Pancreas (tissue), 10 donors: ENCODE measurements around the gene CABP2. TPM values are rescaled to one million over a fixed set of nuclear protein-coding genes. Genes with fewer than 3 reads are reported as not detected.

Experiments used
- ATAC-seq, 4 donors: fragments of 200-7000 bp; cut with Tn5 transposase; one replicate each; pipeline versions ENCODE4 v1.8.0 to v1.9.1; 2020; ENCODE audit warnings: mild to moderate bottlenecking in 4 of 4, moderate library complexity in 4 of 4
- DNase-seq, 6 donors: peaks; one replicate each; pipeline ENCODE4 v3.0.0-alpha.2; 2020
- FAIRE-seq: peaks from 2 replicates; lab custom pipeline; 2012; peaks lifted over from hg19 to GRCh38; lab: Jason Lieb, UNC
- H3K27ac ChIP-seq, 4 donors: fragments of 200-600 bp; sonication (generic); 1 replicate in 3 of 4; 2 replicates in 1 of 4; pipeline versions ENCODE4 v1.5.0 to v1.8.0; 2020
- H3K27me3 ChIP-seq, 4 donors: fragments of 200-600 bp; one replicate each; pipeline ENCODE4 v1.8.0; 2021
- H3K36me3 ChIP-seq, 3 donors: fragments of 200-600 bp; sonication (generic) in 1 of 3; one replicate each; pipeline versions ENCODE4 v1.5.0 to v1.8.0; 2020 to 2021
- H3K4me1 ChIP-seq, 3 donors: fragments of 200-600 bp; one replicate each; pipeline ENCODE4 v1.8.0; 2021
- H3K4me3 ChIP-seq, 4 donors: fragments of 200-600 bp; sonication (generic) in 2 of 4; one replicate each; pipeline versions ENCODE4 v1.5.0 to v1.8.0; 2020 to 2021
- H3K9me3 ChIP-seq, 4 donors: fragments of 200-600 bp; one replicate each; pipeline ENCODE4 v1.8.0; 2021
- WGBS, 2 donors: extraction: QIAGEN DNeasy Blood & Tissue Kit; methylation state at CpG; one replicate each; pipeline ENCODE4 v1.1.7; 2013; 5-methylcytosine and 5-hydroxymethylcytosine counted together
- intact Hi-C, 3 donors: fragments of 100-400 bp; cut with DNase I; formaldehyde crosslinking; loops; one replicate each; pipeline versions ENCODE4 v1.11.1 to v1.14.2; 2022
- polyA plus RNA-seq, 2 donors: library from polyadenylated mRNA; stranded (reverse); fragments of 200-250 nt; gene quantifications; one replicate each; pipeline ENCODE4 v1.2.3, GENCODE V29; 2013
- total RNA-seq, 6 donors: library from RNA; stranded (reverse); fragmentation: NEBNext Ultra II Directional in 4 of 6; extraction: Animal tissue kit (Norgen Biotek cat#: 25700) in 4 of 6; gene quantifications; one replicate each; pipeline versions ENCODE4 v1.2.1 to v1.2.4, GENCODE V29; 2021 to 2023
- TF ChIP-seq, protein P1 (sequence below), 4 donors: fragments of 200-600 bp; sonication (generic) in 3 of 4; IDR thresholded peaks; one replicate each; pipeline versions ENCODE4 v1.5.0 to v1.8.0; 2021; ENCODE audit warnings: antibody characterized with exemption in 4 of 4
- donor health status: healthy with polysubstance abuse.
- donor health status: DM: no; HTN: no; CAD: no; lungs with moderate emphysema.
- donor health status: DM: no; HTN: no; CAD: no.
- donor health status: control.
- donor health status: control.
- donor health status: Bipolar disorder and iron deficiency.
- donor health status: DM: yes; HTN: yes; CAD: no.
- donor health status: DM: no; HTN: no; CAD: no.
- donor health status: DM: no; HTN: no; CAD: no.
- donor health status: DM: yes; HTN: yes; CAD: no.

CABP2 gene
- total and polyA plus RNA-seq, 8 donors = not detected

DNA sequence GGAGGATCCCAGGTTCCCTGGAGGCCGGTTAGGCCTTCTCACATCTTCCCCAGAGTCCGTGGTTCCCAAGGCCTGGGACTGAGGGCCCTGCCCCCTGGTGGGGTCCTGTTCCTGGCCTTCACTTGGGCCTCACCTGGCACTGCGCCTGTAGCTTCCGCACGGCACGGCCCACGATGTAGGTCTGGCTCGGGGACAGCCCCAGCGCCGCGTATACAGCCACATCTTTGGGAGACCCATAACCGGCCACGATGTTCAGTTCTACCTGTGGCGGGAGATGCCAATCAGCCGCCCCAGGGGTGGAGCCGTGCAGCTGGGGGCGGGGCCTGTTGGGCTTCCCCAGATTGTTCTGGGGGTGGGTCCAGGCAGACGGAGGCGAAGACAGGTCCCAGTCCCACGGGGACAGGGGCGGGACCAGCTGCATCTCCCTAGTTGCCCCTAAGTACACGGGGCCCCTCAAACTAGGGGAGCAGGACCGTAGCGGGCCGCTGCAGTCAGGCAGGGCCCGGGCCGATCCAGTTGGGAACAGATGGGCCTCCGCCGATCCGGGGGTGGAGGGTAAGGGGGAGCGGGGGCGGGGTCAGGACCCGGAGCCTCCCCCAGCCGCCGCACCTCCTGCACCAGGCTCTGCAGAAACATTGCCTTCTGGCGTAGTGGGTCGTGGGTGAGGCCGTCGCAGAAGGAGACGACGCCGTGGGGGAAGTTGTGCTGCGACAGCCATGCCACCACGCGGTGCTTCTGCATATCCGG lies 30.3 kb downstream of the CABP2 start:
- FAIRE-seq (no peak), DNase-seq (peak in 2 of 6 donors; percentile 47 to 78), ATAC-seq (no peak)
- Histone ChIP-seq H3K27ac (no peak overlapping the region), H3K4me1 (no peaks in the 10 kb centered on the region), H3K36me3 (peaks cover 0 to 12% (median 0%) of the 10 kb centered on the region in 3 donors), H3K27me3 (no peaks in the 10 kb centered on the region), H3K4me3 (no peak overlapping the region), H3K9me3 (no peaks in the 10 kb centered on the region)
- intact Hi-C loops = loop anchor here in 1 of 3 donors (10.0 kb wide), 1 partner anchor 58 kb away; the partner anchor contains the start of gene PTPRCAP
- TF ChIP-seq, protein P1, sequence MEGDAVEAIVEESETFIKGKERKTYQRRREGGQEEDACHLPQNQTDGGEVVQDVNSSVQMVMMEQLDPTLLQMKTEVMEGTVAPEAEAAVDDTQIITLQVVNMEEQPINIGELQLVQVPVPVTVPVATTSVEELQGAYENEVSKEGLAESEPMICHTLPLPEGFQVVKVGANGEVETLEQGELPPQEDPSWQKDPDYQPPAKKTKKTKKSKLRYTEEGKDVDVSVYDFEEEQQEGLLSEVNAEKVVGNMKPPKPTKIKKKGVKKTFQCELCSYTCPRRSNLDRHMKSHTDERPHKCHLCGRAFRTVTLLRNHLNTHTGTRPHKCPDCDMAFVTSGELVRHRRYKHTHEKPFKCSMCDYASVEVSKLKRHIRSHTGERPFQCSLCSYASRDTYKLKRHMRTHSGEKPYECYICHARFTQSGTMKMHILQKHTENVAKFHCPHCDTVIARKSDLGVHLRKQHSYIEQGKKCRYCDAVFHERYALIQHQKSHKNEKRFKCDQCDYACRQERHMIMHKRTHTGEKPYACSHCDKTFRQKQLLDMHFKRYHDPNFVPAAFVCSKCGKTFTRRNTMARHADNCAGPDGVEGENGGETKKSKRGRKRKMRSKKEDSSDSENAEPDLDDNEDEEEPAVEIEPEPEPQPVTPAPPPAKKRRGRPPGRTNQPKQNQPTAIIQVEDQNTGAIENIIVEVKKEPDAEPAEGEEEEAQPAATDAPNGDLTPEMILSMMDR (IDR thresholded peaks at IDR 0.05) = no peak
- 87 to 88% methylated on average over 46 of the region's 46 CpGs for WGBS, 2 donors

DNA sequence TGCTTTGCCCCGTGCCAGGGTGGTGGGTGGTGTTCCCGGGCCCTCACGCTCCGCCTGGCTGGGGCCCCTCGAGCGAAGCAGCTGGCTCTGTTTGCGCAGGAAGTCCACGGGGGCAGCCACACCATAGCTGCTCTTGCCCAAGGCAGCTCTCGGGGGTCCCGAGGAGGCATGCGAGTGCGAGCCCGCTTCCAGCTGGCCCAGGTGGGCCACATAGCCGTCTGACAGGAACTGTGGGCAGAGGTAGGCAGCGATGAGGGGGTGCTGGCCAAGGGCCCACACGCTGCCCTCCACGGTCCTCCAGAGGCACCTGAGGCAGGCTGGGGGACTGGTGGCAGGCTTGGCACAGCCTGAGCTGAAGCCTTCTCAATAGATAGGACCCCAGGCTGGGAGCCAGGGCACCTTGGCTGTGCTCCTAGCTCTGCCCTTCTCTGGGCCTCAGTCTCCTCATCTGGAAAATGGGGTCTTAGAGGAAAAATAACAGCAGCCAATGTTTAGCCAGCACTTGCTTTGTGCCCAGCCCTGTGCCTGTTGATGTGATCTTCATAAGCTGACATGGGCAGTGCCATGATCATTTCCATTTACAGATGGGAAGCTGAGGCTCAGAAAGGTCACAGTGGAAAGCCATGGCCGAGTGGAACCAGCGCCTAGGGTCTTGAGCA lies 31.0 kb downstream of the CABP2 start:
- 88 to 90% methylated on average over 19 of the region's 19 CpGs for WGBS, 2 donors
- FAIRE-seq (no peak), DNase-seq (peak in 2 of 6 donors; percentile 39 to 67), ATAC-seq (no peak)
- TF ChIP-seq, protein P1 (IDR thresholded peaks at IDR 0.05) = no peak
- Histone ChIP-seq H3K4me3 (no peak overlapping the region), H3K36me3 (peaks cover 0 to 12% (median 0%) of the 10 kb centered on the region in 3 donors), H3K27me3 (no peaks in the 10 kb centered on the region), H3K27ac (no peak overlapping the region), H3K4me1 (no peaks in the 10 kb centered on the region), H3K9me3 (no peaks in the 10 kb centered on the region)
- intact Hi-C loops = loop anchor here in 1 of 3 donors (10.0 kb wide), 1 partner anchor 57 kb away; the partner anchor contains the start of gene PTPRCAP

DNA sequence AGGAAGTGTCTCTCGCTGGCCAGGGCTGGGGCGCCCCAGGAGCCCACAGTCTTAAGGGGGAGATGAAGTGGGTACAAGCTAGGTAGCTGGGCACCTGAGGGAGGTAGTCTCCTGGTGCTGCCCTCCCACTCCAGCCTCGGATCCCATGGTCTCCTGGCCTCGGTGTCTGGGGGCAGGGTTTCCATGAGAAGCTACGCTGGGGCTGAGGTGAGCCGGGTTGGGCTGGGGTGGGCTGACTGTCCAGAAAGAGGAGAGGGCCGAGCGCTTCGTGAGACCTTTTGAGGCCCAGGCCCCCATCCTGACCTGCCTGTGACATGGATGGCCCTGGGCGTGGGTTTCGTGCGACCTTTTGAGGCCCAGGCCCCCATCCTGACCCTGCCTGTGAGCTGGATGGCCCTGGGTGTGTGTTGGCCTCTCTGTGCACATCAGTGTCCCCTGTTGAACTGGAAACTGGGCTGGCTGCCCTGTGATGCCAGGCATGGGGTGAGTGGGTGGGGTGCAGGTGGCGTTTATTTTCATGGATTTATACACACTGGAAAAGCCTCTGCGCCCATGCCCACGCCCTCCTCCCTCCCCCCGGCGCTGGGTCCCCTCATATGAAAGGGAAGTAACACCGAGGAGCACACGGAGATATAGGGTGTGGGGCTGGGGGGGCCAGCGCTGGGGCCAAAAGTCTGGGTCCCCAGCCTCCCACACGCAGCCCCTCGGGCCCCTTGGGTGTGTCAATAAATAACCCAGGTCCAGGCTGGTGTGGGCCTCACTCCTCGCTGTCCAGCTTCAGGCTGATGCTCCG lies 31.8 kb downstream of the CABP2 start:
- FAIRE-seq = no peak
- peaks cover 0 to 12% (median 0%) of the 10 kb centered on the region in 3 donors for H3K36me3 ChIP-seq
- 86 to 89% methylated on average over 24 of the region's 24 CpGs for WGBS, 2 donors
- no peaks in the 10 kb centered on the region for H3K27me3 ChIP-seq
- H3K4me3 ChIP-seq = no peak overlapping the region
- TF ChIP-seq, protein P1 (IDR thresholded peaks at IDR 0.05) = no peak
- peak in 1 of 4 donors; percentile 9 for ATAC-seq
- H3K4me1 ChIP-seq = no peaks in the 10 kb centered on the region
- no peaks in the 10 kb centered on the region for H3K9me3 ChIP-seq
- peak in 2 of 6 donors; percentile 34 to 65 for DNase-seq
- intact Hi-C loops = loop anchor here in 1 of 3 donors (10.0 kb wide), 1 partner anchor 57 kb away; the partner anchor contains the start of gene PTPRCAP
- no peak overlapping the region for H3K27ac ChIP-seq

DNA sequence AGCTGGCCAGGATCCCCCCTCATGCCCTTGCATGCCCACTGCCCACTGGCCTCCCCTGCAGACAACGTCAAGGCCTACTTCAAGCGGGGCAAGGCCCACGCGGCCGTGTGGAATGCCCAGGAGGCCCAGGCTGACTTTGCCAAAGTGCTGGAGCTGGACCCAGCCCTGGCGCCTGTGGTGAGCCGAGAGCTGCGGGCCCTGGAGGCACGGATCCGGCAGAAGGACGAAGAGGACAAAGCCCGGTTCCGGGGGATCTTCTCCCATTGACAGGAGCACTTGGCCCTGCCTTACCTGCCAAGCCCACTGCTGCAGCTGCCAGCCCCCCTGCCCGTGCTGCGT lies 32.5 kb downstream of the CABP2 start:
- peak in 2 of 6 donors; percentile 40 to 67 for DNase-seq
- H3K4me1 ChIP-seq = no peaks in the 10 kb centered on the region
- no peaks in the 10 kb centered on the region for H3K27me3 ChIP-seq
- ATAC-seq = no peak
- H3K9me3 ChIP-seq = no peaks in the 10 kb centered on the region
- peaks cover 0 to 12% (median 0%) of the 10 kb centered on the region in 3 donors for H3K36me3 ChIP-seq
- no peak overlapping the region for H3K27ac ChIP-seq
- FAIRE-seq = no peak
- TF ChIP-seq, protein P1 (IDR thresholded peaks at IDR 0.05) = no peak
- 86% methylated on average over 15 of the region's 15 CpGs for WGBS, 2 donors
- intact Hi-C loops = loop anchor here in 1 of 3 donors (10.0 kb wide), 1 partner anchor 56 kb away; the partner anchor contains the start of gene PTPRCAP
- no peak overlapping the region for H3K4me3 ChIP-seq
